Osteoblast (primary cell): ENCODE results near the gene REM2. TPM values are rescaled to one million over a fixed set of nuclear protein-coding genes. Genes with fewer than 3 reads are reported as not detected.
A peak's percentile ranks its signal among the peaks of the same experiment; 100 is the strongest.

Experiments
- DNase-seq: peaks from one replicate; pipeline ENCODE4 v3.0.0; 2011; ENCODE audit warnings: low spot score, mixed read lengths; ENCODE audit not compliant: insufficient read length; ENCODE audit errors: missing footprints
- H2AFZ ChIP-seq: 2 replicates; pipeline ENCODE4 v1.6.0; 2011; ENCODE audit warnings: mild to moderate bottlenecking, low read length
- H3K27ac ChIP-seq: 2 replicates; pipeline ENCODE4 v1.5.1; 2011; ENCODE audit warnings: mild to moderate bottlenecking, low read depth, low read length, moderate library complexity
- H3K27me3 ChIP-seq: 2 replicates; pipeline ENCODE4 v1.6.0; 2012; ENCODE audit warnings: mild to moderate bottlenecking, control low read depth, inconsistent platforms, low read length, moderate library complexity; ENCODE audit not compliant: insufficient read depth
- H3K36me3 ChIP-seq: 2 replicates; pipeline ENCODE4 v1.5.1; 2011; ENCODE audit warnings: mild to moderate bottlenecking, low read length, control low read depth, moderate library complexity; ENCODE audit not compliant: insufficient read depth
- H3K4me1 ChIP-seq: 2 replicates; pipeline ENCODE4 v1.5.1; 2011; ENCODE audit warnings: mild to moderate bottlenecking, low read length, control low read depth, moderate library complexity; ENCODE audit not compliant: insufficient read depth
- H3K4me2 ChIP-seq: 2 replicates; pipeline ENCODE4 v1.6.0; 2011; ENCODE audit warnings: mild to moderate bottlenecking, low read length; ENCODE audit not compliant: insufficient read depth
- H3K4me3 ChIP-seq: fragments of 200-600 bp; sonication (generic); 3 replicates; pipeline ENCODE4 v1.5.1; 2012; ENCODE audit warnings: mild to moderate bottlenecking, low read length, inconsistent platforms; ENCODE audit not compliant: insufficient read depth
- H3K79me2 ChIP-seq: 2 replicates; pipeline ENCODE4 v1.6.0; 2012; ENCODE audit warnings: mild to moderate bottlenecking, low read length, control low read depth, inconsistent platforms; ENCODE audit not compliant: insufficient read depth
- H3K9me3 ChIP-seq: 2 replicates; pipeline ENCODE4 v1.5.1; 2011; ENCODE audit warnings: low read depth, low read length, control low read depth
- H4K20me1 ChIP-seq: 2 replicates; pipeline ENCODE4 v1.6.0; 2012; ENCODE audit warnings: mild to moderate bottlenecking, low read length, control low read depth; ENCODE audit not compliant: insufficient read depth
- CTCF ChIP-seq: IDR thresholded peaks from 2 replicates; pipeline ENCODE4 v1.5.1; 2011; ENCODE audit warnings: mild to moderate bottlenecking, low read depth, low read length, moderate library complexity; ENCODE audit errors: extremely low read depth
- total RNA-seq: library from RNA; depleted of rRNA; stranded (reverse); fragments of >200 nt; gene quantifications from 2 replicates; pipeline ENCODE4 v1.2.3, GENCODE V29; 2012

Gene REM2
- 0.29 and 0.36 TPM in 2 replicates for total RNA-seq

- peak; percentile 81 for DNase-seq
- H3K27me3 ChIP-seq: no peaks in the 10 kb centered on the region
- H3K4me1 ChIP-seq: peaks cover 8% of the 10 kb centered on the region
- H4K20me1 ChIP-seq: no peaks in the 10 kb centered on the region
- no peak for TF ChIP-seq CTCF
- H2AFZ ChIP-seq: no peak within 1 kb of the TSS
- H3K4me2 ChIP-seq: peak within 1 kb of the TSS; percentile 19
- peaks cover 8% of the 10 kb centered on the region for H3K36me3 ChIP-seq
- H3K27ac ChIP-seq: no peak within 1 kb of the TSS
- H3K4me3 ChIP-seq: no peak within 1 kb of the TSS
- H3K9me3 ChIP-seq: no peaks in the 10 kb centered on the region
- peaks cover 4% of the 10 kb centered on the region for H3K79me2 ChIP-seq
These were observed at the start of gene REM2 for GRCh38 chr14:22883173-22883976. Gene REM2 (plus strand): TSS chr14:22883222. CDS start chr14:22883288, 66 bp downstream.

GRCh38 chr14:22835505-22835904, 47.5 kb upstream of the REM2 start:
- peaks cover 63% of the 10 kb centered on the region for H3K79me2 ChIP-seq
- H3K27me3 ChIP-seq: no peaks in the 10 kb centered on the region
- no peak overlapping the region for H2AFZ ChIP-seq
- DNase-seq: peak; percentile 31
- H3K9me3 ChIP-seq: no peaks in the 10 kb centered on the region
- H3K36me3 ChIP-seq: peaks cover 26% of the 10 kb centered on the region
- no peak for TF ChIP-seq CTCF
- peak overlapping the region; percentile 97 for H3K27ac ChIP-seq
- H3K4me2 ChIP-seq: peak overlapping the region; percentile 88
- no peak overlapping the region for H3K4me3 ChIP-seq
- H4K20me1 ChIP-seq: peaks cover 11% of the 10 kb centered on the region
- H3K4me1 ChIP-seq: peaks cover 29% of the 10 kb centered on the region

GRCh38 chr14:22836301-22837113, 46.5 kb upstream of the REM2 start, which contains the start of gene MMP14:
Gene MMP14 (plus strand): TSS chr14:22836585. CDS start chr14:22836818, 233 bp downstream.
- Histone ChIP-seq H3K36me3 (peaks cover 33% of the 10 kb centered on the region), H3K27ac (peak within 1 kb of the TSS; percentile 97), H3K79me2 (peaks cover 64% of the 10 kb centered on the region), H3K4me3 (peak within 1 kb of the TSS; percentile 96), H4K20me1 (peaks cover 11% of the 10 kb centered on the region), H3K4me2 (peak within 1 kb of the TSS; percentile 88), H3K9me3 (no peaks in the 10 kb centered on the region), H2AFZ (peak within 1 kb of the TSS; percentile 40), H3K4me1 (peaks cover 25% of the 10 kb centered on the region), H3K27me3 (no peaks in the 10 kb centered on the region)
- peak; percentile 99 for DNase-seq
- TF ChIP-seq CTCF: peak; percentile 55
